ENCODE measurements around the gene TTC23L. TPM values are rescaled to one million over a fixed set of nuclear protein-coding genes. Genes with fewer than 3 reads are reported as not detected.

The TTC23L gene
- total and polyA plus RNA-seq, 2 of the 8 experiments (the other 6 are each of a cell fraction or from before 2014, with no cell fraction given), result 1.1 to 2.4 TPM

DNA sequence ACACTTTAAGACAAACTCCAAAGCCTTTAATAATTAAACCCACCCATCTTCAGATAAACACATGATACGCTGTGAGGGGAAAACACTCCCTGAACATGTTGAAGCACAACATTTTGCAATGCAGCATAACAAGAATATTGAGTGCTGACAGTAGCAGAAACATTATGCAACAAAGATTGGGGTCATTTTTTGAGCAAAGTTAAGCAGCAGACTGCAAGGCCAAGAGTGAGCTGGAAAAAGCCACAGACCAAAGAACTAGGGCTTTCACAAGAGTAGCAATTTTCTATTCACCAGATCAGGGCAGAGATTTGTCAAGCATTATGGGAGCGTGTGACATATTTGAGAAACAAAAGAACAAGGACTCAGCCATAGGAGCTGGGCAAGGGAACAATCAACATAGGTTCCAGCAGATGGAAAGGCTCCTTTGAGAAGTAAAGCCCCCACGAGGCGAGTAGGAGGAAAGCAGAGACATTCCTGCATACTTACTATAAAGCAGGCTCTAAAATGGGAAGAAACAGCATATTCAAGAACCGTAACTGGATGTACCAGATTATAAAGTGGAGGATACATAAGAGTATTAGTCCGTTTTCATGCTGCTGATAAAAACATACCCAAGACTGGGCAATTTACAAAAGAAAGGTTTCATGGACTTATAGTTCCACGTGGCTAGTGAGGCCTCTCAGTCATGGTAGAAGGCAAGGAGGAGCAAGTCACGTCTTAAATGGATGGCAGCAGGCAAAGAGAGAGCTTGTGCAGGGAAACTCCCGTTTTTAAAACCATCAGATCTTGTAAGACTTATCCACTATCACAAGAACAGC is 4.8 kb upstream of the TTC23L start:
- H3K4me2 ChIP-seq (ENCODE audit: insufficient read depth in 1 of 2, low read depth in 2 of 2, low read length in 2 of 2), result no peak overlapping the region
- no peak overlapping the region for H4K5ac ChIP-seq (ENCODE audit: insufficient read length, low read depth, low read length)
- no peak overlapping the region for H2BK120ac ChIP-seq (replicated peaks; ENCODE audit: low read depth, low read length)
- no peak overlapping the region for H3K4ac ChIP-seq (replicated peaks; ENCODE audit: insufficient read length, low read depth, low read length)
- no peak overlapping the region for H3K14ac ChIP-seq (ENCODE audit: insufficient read length)
- no peak overlapping the region for H2AK5ac ChIP-seq (ENCODE audit: low read depth, low read length)
- no peak overlapping the region for H3K56ac ChIP-seq (replicated peaks; ENCODE audit: insufficient read length, low read depth, low read length)
- no peak overlapping the region for H2BK20ac ChIP-seq (ENCODE audit: low read length)
- POLR2A ChIA-PET (ENCODE audit: partially characterized antibody), result interaction anchor here (1.0 to 1.5 kb wide), 4 partner anchors 11 to 81 kb away, joined by 3 to 4 read pairs (median 4); partner anchors contain the start of genes BRIX1 and RAD1
- H3K23ac ChIP-seq (ENCODE audit: insufficient read length), result no peak overlapping the region
- H3K18ac ChIP-seq (ENCODE audit: extremely low read depth, low read length), result no peak overlapping the region
- H3K9me3 ChIP-seq (ENCODE audit: insufficient read depth in 2 of 2, low read depth in 1 of 2, low read length in 1 of 2), result peaks cover 2 to 3% of the 10 kb centered on the region in 2 experiments; a peak in 2 of 4 replicates
- no peaks in the 10 kb centered on the region for H3K27me3 ChIP-seq (replicated peaks in 1 of 4; ENCODE audit: control insufficient read depth in 3 of 4, extremely low read depth in 1 of 4, insufficient read depth in 3 of 4, low read length in 3 of 4)
- peaks cover 6 to 41% (median 29%) of the 10 kb centered on the region in 4 experiments; a peak in 7 of 8 replicates for H3K36me3 ChIP-seq (ENCODE audit: control insufficient read depth in 2 of 4, insufficient read depth in 4 of 4, low read length in 3 of 4)
- H3K27ac ChIP-seq (ENCODE audit: low read depth, low read length), result no peak overlapping the region
- no peaks in the 10 kb centered on the region for H3K23me2 ChIP-seq (ENCODE audit: low read depth, low read length)
- no peak overlapping the region for H2BK12ac ChIP-seq (ENCODE audit: low read depth, low read length)
- no peaks in the 10 kb centered on the region for H4K20me1 ChIP-seq (replicated peaks in 1 of 2; ENCODE audit: control insufficient read depth in 1 of 2, insufficient read depth in 2 of 2, low read length in 2 of 2)
- H2AFZ ChIP-seq (ENCODE audit: low read length), result no peak overlapping the region
- H2BK5ac ChIP-seq (ENCODE audit: low read depth, low read length), result no peak overlapping the region
- no peak overlapping the region for H3K9ac ChIP-seq (replicated peaks in 1 of 4; ENCODE audit: extremely low read depth in 1 of 4, low read depth in 3 of 4, low read length in 3 of 4)
- no peaks in the 10 kb centered on the region for H3K79me2 ChIP-seq (ENCODE audit: control insufficient read depth in 1 of 2, insufficient read depth in 2 of 2, low read length in 2 of 2)
- CTCF ChIA-PET (ENCODE audit: partially characterized antibody), result interaction anchor here (0.7 to 1.6 kb wide), 6 partner anchors 11 to 72 kb away, joined by 3 to 4 read pairs (median 3); no protein-coding TSS in a partner anchor
- no peak overlapping the region for H2BK15ac ChIP-seq (ENCODE audit: low read length)
- H4K8ac ChIP-seq (ENCODE audit: extremely low read depth, insufficient read depth, low read length), result no peak overlapping the region
- FAIRE-seq (peak; percentile 28), DNase-seq (ENCODE audit: low read depth in 1 of 2, low spot score in 2 of 2) (peak in 1 of 2 experiments; percentile 10)
- no peaks in the 10 kb centered on the region for H3K79me1 ChIP-seq (ENCODE audit: low read depth, low read length)
- WGBS, 2 experiments (ENCODE audit: extremely low coverage in 1 of 2, insufficient coverage in 1 of 2, insufficient read length in 1 of 2, insufficient replicate concordance in 2 of 2, low coverage in 1 of 2, low lambda C conversion rate in 2 of 2, missing lambda C conversion rate in 1 of 2), result 85% methylated on average over 9 of the region's 9 CpGs; no CpG with 5 or more reads in 1 of the 2 experiments
- no peak overlapping the region for H3K4me3 ChIP-seq (ENCODE audit: extremely low read depth in 1 of 4, insufficient read depth in 2 of 4, low read depth in 3 of 4, low read length in 4 of 4)
- H4K91ac ChIP-seq (replicated peaks; ENCODE audit: insufficient read length, low read length), result no peak overlapping the region
- H3K4me1 ChIP-seq (replicated peaks in 1 of 4; ENCODE audit: control insufficient read depth in 3 of 4, insufficient read depth in 4 of 4, low read length in 3 of 4), result no peaks in the 10 kb centered on the region
- TF ChIP-seq JUN (IDR thresholded peaks at IDR 0.05; ENCODE audit: low read depth, low read length) (no peak), CREB1 (IDR thresholded peaks at IDR 0.05) (no peak), POLR2AphosphoS5 (IDR thresholded peaks at IDR 0.05; ENCODE audit: low read depth, low read length) (peak; percentile 16; the same call in 1 of the 2 replicates), CBX8 (IDR thresholded peaks at IDR 0.05; ENCODE audit: borderline replicate concordance, low read depth, low read length) (no peak), CEBPB (IDR thresholded peaks at IDR 0.05; ENCODE audit: low read depth, low read length) (no peak), RNF2 (IDR thresholded peaks at IDR 0.05; ENCODE audit: borderline replicate concordance, low read depth, low read length, missing control alignments, poor library complexity, severe bottlenecking) (no peak), BRCA1 (IDR thresholded peaks at IDR 0.05; ENCODE audit: low read depth, low read length) (no peak), GTF2F1 (IDR thresholded peaks at IDR 0.05; ENCODE audit: borderline replicate concordance, low read depth, low read length) (no peak)
- TF ChIP-seq, protein P1, sequence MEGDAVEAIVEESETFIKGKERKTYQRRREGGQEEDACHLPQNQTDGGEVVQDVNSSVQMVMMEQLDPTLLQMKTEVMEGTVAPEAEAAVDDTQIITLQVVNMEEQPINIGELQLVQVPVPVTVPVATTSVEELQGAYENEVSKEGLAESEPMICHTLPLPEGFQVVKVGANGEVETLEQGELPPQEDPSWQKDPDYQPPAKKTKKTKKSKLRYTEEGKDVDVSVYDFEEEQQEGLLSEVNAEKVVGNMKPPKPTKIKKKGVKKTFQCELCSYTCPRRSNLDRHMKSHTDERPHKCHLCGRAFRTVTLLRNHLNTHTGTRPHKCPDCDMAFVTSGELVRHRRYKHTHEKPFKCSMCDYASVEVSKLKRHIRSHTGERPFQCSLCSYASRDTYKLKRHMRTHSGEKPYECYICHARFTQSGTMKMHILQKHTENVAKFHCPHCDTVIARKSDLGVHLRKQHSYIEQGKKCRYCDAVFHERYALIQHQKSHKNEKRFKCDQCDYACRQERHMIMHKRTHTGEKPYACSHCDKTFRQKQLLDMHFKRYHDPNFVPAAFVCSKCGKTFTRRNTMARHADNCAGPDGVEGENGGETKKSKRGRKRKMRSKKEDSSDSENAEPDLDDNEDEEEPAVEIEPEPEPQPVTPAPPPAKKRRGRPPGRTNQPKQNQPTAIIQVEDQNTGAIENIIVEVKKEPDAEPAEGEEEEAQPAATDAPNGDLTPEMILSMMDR (IDR thresholded peaks at IDR 0.05; ENCODE audit: control extremely low read depth in 1 of 3, insufficient read depth in 1 of 3, low read depth in 1 of 3, low read length in 3 of 3), result peak in 1 of 3 experiments; percentile 4; a peak in 2 of 4 replicates

All from H1 (cell line).